ENCODE results near the gene PPCDC.

Gene PPCDC

GRCh38 chr15:75058127-75058905 lies 34.9 kb downstream of the PPCDC start:
- Mint-ChIP-seq H3K27me3 (no peaks in the 10 kb centered on the region), H3K9me3 (no peaks in the 10 kb centered on the region), H3K4me3 (no peak overlapping the region), H3K36me3 (peaks cover 2% of the 10 kb centered on the region), H3K4me1 (no peaks in the 10 kb centered on the region), H3K27ac (no peak overlapping the region)
- DNase-seq (ENCODE audit: low spot score in 2 of 2) (no peak), ATAC-seq (ENCODE audit: low read depth) (no peak)

- Mint-ChIP-seq H3K4me1 (no peaks in the 10 kb centered on the region), H3K27me3 (no peaks in the 10 kb centered on the region), H3K27ac (no peak overlapping the region), H3K36me3 (peaks cover 2% of the 10 kb centered on the region), H3K4me3 (no peak overlapping the region), H3K9me3 (no peaks in the 10 kb centered on the region)
- ATAC-seq (ENCODE audit: low read depth) (no peak), DNase-seq (ENCODE audit: low spot score in 2 of 2) (no peak)
These were observed 36.2 kb downstream of the PPCDC start for GRCh38 chr15:75059607-75060006.

- ATAC-seq (ENCODE audit: low read depth) (no peak), DNase-seq (ENCODE audit: low spot score in 2 of 2) (no peak)
- Mint-ChIP-seq H3K27ac (no peak overlapping the region), H3K4me3 (no peak overlapping the region), H3K36me3 (peaks cover under 1% of the 10 kb centered on the region), H3K27me3 (no peaks in the 10 kb centered on the region), H3K4me1 (peaks cover 5% of the 10 kb centered on the region), H3K9me3 (no peaks in the 10 kb centered on the region)
These were observed 37.9 kb downstream of the PPCDC start for GRCh38 chr15:75061272-75061671.

GRCh38 chr15:75062706-75063105 lies 39.3 kb downstream of the PPCDC start:
- DNase-seq (ENCODE audit: low spot score in 2 of 2) (no peak), ATAC-seq (ENCODE audit: low read depth) (no peak)
- Mint-ChIP-seq H3K27me3 (no peaks in the 10 kb centered on the region), H3K36me3 (peaks cover 3% of the 10 kb centered on the region), H3K4me3 (no peak overlapping the region), H3K27ac (no peak overlapping the region), H3K9me3 (peaks cover 2% of the 10 kb centered on the region), H3K4me1 (peaks cover 8% of the 10 kb centered on the region)

GRCh38 chr15:75063338-75063737 lies 39.9 kb downstream of the PPCDC start:
- ATAC-seq (ENCODE audit: low read depth) = no peak
- Mint-ChIP-seq H3K9me3 (peaks cover 2% of the 10 kb centered on the region), H3K27ac (no peak overlapping the region), H3K27me3 (no peaks in the 10 kb centered on the region), H3K36me3 (peaks cover 3% of the 10 kb centered on the region), H3K4me3 (no peak overlapping the region), H3K4me1 (peaks cover 10% of the 10 kb centered on the region)
- no peak for DNase-seq (ENCODE audit: low spot score in 2 of 2)

GRCh38 chr15:75063889-75064288 lies 40.5 kb downstream of the PPCDC start:
- H3K27me3 Mint-ChIP-seq = no peaks in the 10 kb centered on the region

GRCh38 chr15:75064846-75065245 lies 41.5 kb downstream of the PPCDC start:
- no peak for DNase-seq (ENCODE audit: low spot score in 2 of 2)
- Mint-ChIP-seq H3K4me3 (no peak overlapping the region), H3K9me3 (peaks cover 2% of the 10 kb centered on the region), H3K27ac (no peak overlapping the region), H3K4me1 (peaks cover 21% of the 10 kb centered on the region), H3K36me3 (peaks cover 3% of the 10 kb centered on the region), H3K27me3 (no peaks in the 10 kb centered on the region)
- no peak for ATAC-seq (ENCODE audit: low read depth)

More at GRCh38 chr15:75063889-75064288, 40.5 kb downstream of the PPCDC start:
- Mint-ChIP-seq H3K36me3 (peaks cover 3% of the 10 kb centered on the region), H3K27ac (no peak overlapping the region), H3K4me1 (peaks cover 13% of the 10 kb centered on the region), H3K9me3 (peaks cover 2% of the 10 kb centered on the region), H3K4me3 (no peak overlapping the region)
- ATAC-seq (ENCODE audit: low read depth) = no peak
- DNase-seq (ENCODE audit: low spot score in 2 of 2) = no peak

- Mint-ChIP-seq H3K4me1 (peaks cover 22% of the 10 kb centered on the region), H3K9me3 (peaks cover 2% of the 10 kb centered on the region), H3K4me3 (no peak overlapping the region), H3K27me3 (no peaks in the 10 kb centered on the region), H3K27ac (no peak overlapping the region), H3K36me3 (peaks cover 3% of the 10 kb centered on the region)
- no peak for ATAC-seq (ENCODE audit: low read depth)
- no peak for DNase-seq (ENCODE audit: low spot score in 2 of 2)
These were observed 42.1 kb downstream of the PPCDC start for GRCh38 chr15:75065467-75065850.

- H3K27me3 Mint-ChIP-seq = no peaks in the 10 kb centered on the region
- ATAC-seq (ENCODE audit: low read depth) (no peak), DNase-seq (ENCODE audit: low spot score in 2 of 2) (no peak)
- H3K9me3 Mint-ChIP-seq = peaks cover 2% of the 10 kb centered on the region
- H3K4me1 Mint-ChIP-seq = peaks cover 27% of the 10 kb centered on the region
- H3K27ac Mint-ChIP-seq = peak overlapping the region; percentile 56
- no peak overlapping the region for H3K4me3 Mint-ChIP-seq
- peaks cover 3% of the 10 kb centered on the region for H3K36me3 Mint-ChIP-seq
These were observed 42.6 kb downstream of the PPCDC start for GRCh38 chr15:75065851-75066509.

GRCh38 chr15:75067123-75067830 lies 43.9 kb downstream of the PPCDC start:
- H3K27me3 Mint-ChIP-seq = no peaks in the 10 kb centered on the region
- ATAC-seq (ENCODE audit: low read depth) (no peak), DNase-seq (ENCODE audit: low spot score in 2 of 2) (no peak)
- peaks cover 3% of the 10 kb centered on the region for H3K36me3 Mint-ChIP-seq
- H3K9me3 Mint-ChIP-seq = peaks cover 2% of the 10 kb centered on the region
- no peak overlapping the region for H3K4me3 Mint-ChIP-seq
- H3K27ac Mint-ChIP-seq = peak overlapping the region; percentile 56
- H3K4me1 Mint-ChIP-seq = peaks cover 37% of the 10 kb centered on the region

- H3K27me3 Mint-ChIP-seq = no peaks in the 10 kb centered on the region
- no peak for DNase-seq (ENCODE audit: low spot score in 2 of 2)
- ATAC-seq (ENCODE audit: low read depth) = no peak
- peaks cover 2% of the 10 kb centered on the region for H3K9me3 Mint-ChIP-seq
- peaks cover 3% of the 10 kb centered on the region for H3K36me3 Mint-ChIP-seq
- peaks cover 44% of the 10 kb centered on the region for H3K4me1 Mint-ChIP-seq
- H3K4me3 Mint-ChIP-seq = peak overlapping the region; percentile 9
- H3K27ac Mint-ChIP-seq = peak overlapping the region; percentile 48
These were observed 45.4 kb downstream of the PPCDC start for GRCh38 chr15:75068748-75069147.

GRCh38 chr15:75069301-75069925 lies 46.0 kb downstream of the PPCDC start:
- H3K9me3 Mint-ChIP-seq = peaks cover 2% of the 10 kb centered on the region
- H3K4me3 Mint-ChIP-seq = peak overlapping the region; percentile 2
- peaks cover 44% of the 10 kb centered on the region for H3K4me1 Mint-ChIP-seq
- peaks cover 3% of the 10 kb centered on the region for H3K36me3 Mint-ChIP-seq
- DNase-seq (ENCODE audit: low spot score in 2 of 2) (peak; percentile 58 to 73), ATAC-seq (ENCODE audit: low read depth) (peak; percentile 98)
- no peaks in the 10 kb centered on the region for H3K27me3 Mint-ChIP-seq
- H3K27ac Mint-ChIP-seq = peak overlapping the region; percentile 90

GRCh38 chr15:75070674-75071073 lies 47.3 kb downstream of the PPCDC start:
- H3K36me3 Mint-ChIP-seq = peaks cover 6% of the 10 kb centered on the region
- peak overlapping the region; percentile 88 for H3K27ac Mint-ChIP-seq
- DNase-seq (ENCODE audit: low spot score in 2 of 2) (no peak), ATAC-seq (ENCODE audit: low read depth) (no peak)
- no peak overlapping the region for H3K4me3 Mint-ChIP-seq
- H3K9me3 Mint-ChIP-seq = peaks cover 6% of the 10 kb centered on the region
- H3K4me1 Mint-ChIP-seq = peaks cover 40% of the 10 kb centered on the region
- H3K27me3 Mint-ChIP-seq = no peaks in the 10 kb centered on the region

- peaks cover 4% of the 10 kb centered on the region for H3K9me3 Mint-ChIP-seq
- no peak overlapping the region for H3K4me3 Mint-ChIP-seq
- DNase-seq (ENCODE audit: low spot score in 2 of 2) (no peak), ATAC-seq (ENCODE audit: low read depth) (peak; percentile 19)
- H3K4me1 Mint-ChIP-seq = peaks cover 35% of the 10 kb centered on the region
- peaks cover 5% of the 10 kb centered on the region for H3K36me3 Mint-ChIP-seq
- peak overlapping the region; percentile 38 for H3K27ac Mint-ChIP-seq
- no peaks in the 10 kb centered on the region for H3K27me3 Mint-ChIP-seq
These were observed 49.8 kb downstream of the PPCDC start for GRCh38 chr15:75073197-75073596.
